Hematopoietic multipotent progenitor cell treated with erythropoietin and hydrocortisone succinate and interleukin-3 and kit ligand, for 6 days (in vitro differentiated cells): Measurements from ENCODE around the gene JCAD.

Experiments
- DNase-seq: peaks from one replicate; pipeline ENCODE4 v3.0.0-alpha.2; 2015

The JCAD gene

DNA sequence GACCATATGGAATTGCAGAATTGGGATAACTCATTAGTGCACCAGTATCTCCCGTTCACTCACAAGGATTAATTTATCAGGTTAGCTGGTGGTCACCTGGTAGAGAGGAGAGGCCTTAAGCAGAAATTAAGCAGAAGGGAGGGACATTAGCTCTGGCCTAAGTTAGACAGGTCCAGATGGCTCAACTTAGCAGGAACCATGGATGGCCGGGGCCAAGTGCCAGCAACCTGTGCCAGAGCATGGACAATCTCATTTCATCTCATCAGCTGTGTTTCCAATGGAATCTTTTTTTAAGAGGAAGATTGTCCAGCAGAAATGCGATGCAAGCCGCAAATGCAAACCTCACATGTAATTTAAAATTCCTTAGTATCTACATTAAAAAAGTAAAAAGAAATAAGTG lies 82.2 kb downstream of the JCAD start:
- DNase-seq: no peak

DNA sequence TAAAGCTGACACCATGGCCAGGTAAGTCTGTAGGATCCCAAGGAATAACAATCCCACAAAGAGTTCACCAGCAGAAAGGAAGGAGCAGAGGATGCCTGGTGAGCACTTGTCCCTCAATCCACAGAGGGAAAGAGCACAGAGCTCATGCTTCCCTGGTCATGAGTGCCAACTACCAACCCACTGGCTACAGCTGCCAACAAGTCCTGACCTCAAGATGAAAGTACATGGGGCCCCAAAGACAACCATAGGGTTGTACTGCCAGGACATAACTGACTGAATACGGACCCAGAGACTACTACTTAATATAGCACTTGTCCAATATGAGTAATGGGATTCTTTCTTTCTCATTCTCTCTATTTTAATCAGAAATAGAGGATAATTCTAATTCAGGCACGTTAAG lies 83.3 kb downstream of the JCAD start:
- DNase-seq: no peak

DNA sequence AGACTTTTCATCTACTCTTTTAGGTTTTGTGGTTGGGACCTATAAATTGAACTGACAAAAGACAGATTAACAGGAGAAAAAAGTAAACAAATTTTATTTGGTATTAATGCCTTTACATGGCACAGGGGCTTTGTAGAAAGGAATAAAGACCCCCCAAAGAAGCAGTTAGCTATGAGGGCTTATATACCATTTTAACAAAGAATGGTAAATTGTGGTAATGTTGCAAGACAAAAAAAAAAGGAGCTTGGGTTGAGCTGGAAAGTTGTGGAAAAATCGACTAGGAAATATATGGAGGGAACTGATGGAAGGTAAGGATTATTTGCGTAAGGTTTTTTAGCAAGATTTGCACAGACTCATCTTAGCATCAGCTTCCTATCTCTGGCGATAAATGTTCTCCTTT lies 84.6 kb downstream of the JCAD start:
- no peak for DNase-seq

DNA sequence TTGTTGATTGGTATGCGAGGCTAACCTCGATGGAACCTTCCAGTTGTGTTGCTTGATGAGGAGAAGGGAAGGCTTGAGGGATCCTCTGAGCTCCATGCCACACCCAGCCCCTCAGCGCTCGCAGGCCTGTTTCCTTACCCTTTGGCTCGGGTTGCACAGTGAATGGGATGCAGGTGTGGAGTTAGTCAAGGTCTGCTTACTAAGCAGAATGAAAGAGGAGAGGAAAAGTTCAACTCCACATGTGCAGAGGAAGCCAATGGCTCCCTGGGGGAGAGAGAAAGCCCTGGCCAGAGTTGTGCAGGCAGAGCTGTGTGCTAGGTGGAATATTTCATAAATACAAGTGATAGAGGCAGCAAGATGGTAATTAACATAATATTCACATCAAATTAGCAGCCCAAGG lies 85.5 kb downstream of the JCAD start:
- DNase-seq: no peak

DNA sequence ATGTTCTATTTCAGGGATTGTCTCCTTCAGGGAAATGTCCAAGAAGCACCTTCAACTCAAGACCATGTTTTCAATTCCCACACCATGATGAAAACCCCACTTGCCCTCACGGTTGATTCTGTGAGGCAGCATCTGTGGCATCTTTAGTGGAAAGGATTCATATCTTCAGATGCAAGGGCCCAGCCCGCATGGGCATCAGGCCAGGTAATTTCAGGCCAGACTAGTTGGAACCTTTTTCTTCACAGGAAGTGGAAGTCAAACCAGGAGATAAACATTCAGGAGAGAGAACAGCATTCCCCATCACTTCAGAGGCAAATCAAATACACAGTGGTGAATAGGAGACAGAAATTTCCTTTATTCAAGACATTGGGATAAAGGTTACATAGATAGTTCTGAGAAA lies 88.8 kb downstream of the JCAD start:
- no peak for DNase-seq

DNA sequence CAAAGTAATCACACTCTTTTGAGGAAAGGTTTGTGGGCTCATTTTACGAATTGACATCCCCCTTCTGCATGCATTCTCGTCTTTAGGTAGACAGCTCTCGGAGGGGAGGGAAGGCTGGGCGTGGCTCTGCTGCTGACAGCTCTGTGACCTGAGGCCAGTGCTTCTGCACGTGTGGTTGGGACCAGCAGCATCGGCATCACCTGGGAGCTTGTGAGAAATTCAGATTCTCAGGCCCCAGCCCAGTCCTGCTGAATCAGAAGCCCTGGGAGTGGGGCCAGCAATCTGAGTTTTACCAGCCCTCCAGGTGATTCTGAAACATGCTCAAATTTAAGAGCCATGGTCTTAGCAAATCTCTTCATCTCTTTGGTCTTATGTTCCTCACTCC lies 89.4 kb downstream of the JCAD start:
- no peak for DNase-seq

DNA sequence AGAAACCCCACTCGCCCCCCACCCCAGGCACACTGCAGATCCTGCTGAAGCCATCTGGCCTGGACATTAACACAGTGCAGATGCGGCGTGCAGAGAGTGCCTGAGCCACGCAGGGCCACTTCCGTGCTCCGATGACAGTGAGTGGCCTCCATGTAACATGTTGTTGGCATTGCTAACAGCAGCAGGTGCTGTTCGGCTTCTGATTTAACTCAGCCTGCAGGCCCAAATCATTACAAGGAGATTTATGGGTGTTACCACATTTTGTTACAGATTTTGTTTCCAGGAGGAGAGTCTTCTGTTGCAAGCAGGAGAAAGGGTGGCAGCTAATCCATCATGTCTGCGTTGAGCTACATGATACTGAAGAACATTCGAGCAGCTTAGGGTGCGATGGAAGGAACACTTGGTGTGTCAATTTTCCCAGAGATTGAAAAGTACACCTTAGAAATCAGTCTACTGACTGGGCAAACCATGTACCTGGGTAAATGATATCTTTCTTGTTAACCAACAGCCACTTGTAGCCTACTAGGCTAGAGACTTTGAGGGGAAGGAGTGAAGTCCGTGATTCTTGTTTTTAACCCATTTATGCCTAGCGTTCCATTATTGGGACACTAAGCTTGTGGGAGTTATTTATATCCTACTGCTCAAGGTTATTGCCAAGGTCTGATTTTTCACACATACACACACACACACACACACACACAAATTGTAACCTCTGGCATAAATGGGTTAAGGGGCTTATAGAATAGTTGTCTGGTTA lies 90.0 kb downstream of the JCAD start:
- DNase-seq: no peak

DNA sequence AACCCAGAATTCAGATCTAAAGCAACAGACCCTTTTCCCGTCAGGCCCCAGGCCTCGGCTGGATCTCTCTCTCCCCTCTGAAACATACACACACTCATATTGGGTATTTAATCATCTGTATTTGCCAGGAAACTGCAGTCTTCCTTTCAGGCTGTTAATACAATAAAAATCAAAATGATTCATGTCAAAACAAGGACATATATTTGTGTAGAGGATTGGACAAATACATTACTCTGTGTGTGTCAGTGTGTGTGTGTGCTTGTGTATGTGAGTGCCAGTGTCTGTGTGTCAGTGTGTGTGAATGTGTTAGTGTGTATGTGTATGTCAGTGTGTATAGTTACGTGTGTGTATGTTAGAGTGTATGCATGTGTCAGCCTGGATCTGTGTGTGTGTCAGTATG lies 90.8 kb downstream of the JCAD start:
- DNase-seq: no peak

DNA sequence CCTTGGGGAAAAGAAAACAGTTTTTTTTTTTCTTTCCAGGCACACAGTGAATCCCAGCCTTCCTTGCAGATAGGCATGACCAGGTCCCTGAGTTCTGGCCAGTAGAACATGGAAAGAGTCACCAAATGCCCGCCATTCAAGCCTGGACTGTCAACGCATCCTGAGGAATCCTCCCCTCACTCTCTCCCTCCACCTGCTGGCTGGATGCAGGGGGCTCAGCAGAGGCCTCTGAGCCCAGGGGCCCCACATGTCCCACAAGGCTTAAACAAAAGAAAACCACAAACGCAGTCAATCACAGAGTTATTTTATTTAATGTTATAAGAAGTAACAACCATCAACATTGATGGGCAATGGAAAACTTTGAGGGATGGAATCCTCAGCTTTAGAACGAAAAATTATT lies 93.1 kb downstream of the JCAD start:
- DNase-seq: no peak
